GM19043 (cell line): ENCODE results near the gene DPM2.
A peak's percentile ranks its signal among the peaks of the same experiment; 100 is the strongest.

Source experiments
- ATAC-seq: cut with Tn5 transposase; IDR thresholded peaks from one replicate; pipeline ENCODE4 v1.9.1; 2021; ENCODE audit warnings: low read depth; ENCODE audit not compliant: unreplicated experiment

DPM2 gene

GRCh38 chr9:127921557-127922120 is 16.0 kb downstream of the DPM2 start:
- ATAC-seq: no peak

- ATAC-seq: no peak
Measured at GRCh38 chr9:127920794-127921193, 16.9 kb downstream of the DPM2 start.

GRCh38 chr9:127919253-127919815 is 18.3 kb downstream of the DPM2 start:
- no peak for ATAC-seq

- no peak for ATAC-seq
Measured at GRCh38 chr9:127918183-127919107, 19.2 kb downstream of the DPM2 start.

- ATAC-seq: no peak
Measured at GRCh38 chr9:127917603-127918002, 20.1 kb downstream of the DPM2 start.

- peak; percentile 63 for ATAC-seq
Measured at GRCh38 chr9:127916720-127917581, 20.7 kb downstream of the DPM2 start, which contains the start of gene ST6GALNAC4. ST6GALNAC4 (minus strand) TSS chr9:127917041; CDS start chr9:127916419, 622 bp downstream.

GRCh38 chr9:127915801-127916719 is 21.6 kb downstream of the DPM2 start:
- no peak for ATAC-seq

- ATAC-seq: no peak
Measured at GRCh38 chr9:127915325-127915752, 22.3 kb downstream of the DPM2 start.

GRCh38 chr9:127913682-127914081 is 24.0 kb downstream of the DPM2 start:
- no peak for ATAC-seq

- ATAC-seq: no peak
Measured at GRCh38 chr9:127912882-127913281, 24.8 kb downstream of the DPM2 start.

- no peak for ATAC-seq
Measured at GRCh38 chr9:127912296-127912695, 25.4 kb downstream of the DPM2 start.

- ATAC-seq: no peak
Measured at GRCh38 chr9:127910613-127911205, 26.9 kb downstream of the DPM2 start.

GRCh38 chr9:127909839-127910273 is 27.8 kb downstream of the DPM2 start:
- ATAC-seq: no peak

GRCh38 chr9:127908660-127908926 is 29.1 kb downstream of the DPM2 start:
- ATAC-seq: no peak

- ATAC-seq: no peak
Measured at GRCh38 chr9:127907867-127908659, 29.6 kb downstream of the DPM2 start.

- no peak for ATAC-seq
Measured at GRCh38 chr9:127905788-127906191, 31.9 kb downstream of the DPM2 start.

- ATAC-seq: no peak
Measured at GRCh38 chr9:127905004-127905728, 32.5 kb downstream of the DPM2 start.

- no peak for ATAC-seq
Measured at GRCh38 chr9:127904561-127905003, 33.1 kb downstream of the DPM2 start.
